HEK293 (cell line): ENCODE measurements around the gene CRTC2.
"Not testable (repeated sequence)": the region's sequence is repeated elsewhere in the genome, so short reads cannot be mapped to it uniquely, and the experiment has no call there.

Experiments
- CTCF ChIA-PET: fragments of 350-600 bp; formaldehyde crosslinking; extraction: SDS; loops from one replicate; lab custom pipeline; 2021; ENCODE audit warnings: antibody characterized with exemption; lab: Yijun Ruan, JAX
- POLR2A ChIA-PET: fragments of 300-600 bp; formaldehyde crosslinking; extraction: SDS; loops from one replicate; lab custom pipeline; 2020; ENCODE audit warnings: antibody characterized with exemption, inconsistent platforms; lab: Yijun Ruan, JAX
- H3K27ac ChIP-seq: fragments of 200-500 bp; sonication (Bioruptor generic); 2 replicates; pipeline ENCODE4 v1.5.1; 2014; ENCODE audit warnings: low read depth, low read length, control low read depth, inconsistent platforms; ENCODE audit errors: extremely low read depth
- H3K36me3 ChIP-seq, 2 experiments: fragments of 200-500 bp in 1 of 2; sonication (Bioruptor generic) in 1 of 2; 1 replicate in 1 of 2; 2 replicates in 1 of 2; pipeline ENCODE4 v1.5.1; 2014 to 2017; ENCODE audit warnings: inconsistent platforms in 2 of 2, low read length in 2 of 2; ENCODE audit not compliant: control insufficient read depth in 2 of 2, insufficient read depth in 1 of 2
- H3K4me1 ChIP-seq: fragments of 200-500 bp; sonication (Bioruptor generic); 2 replicates; pipeline ENCODE4 v1.5.1; 2014; ENCODE audit warnings: mild to moderate bottlenecking, low read length, inconsistent platforms; ENCODE audit not compliant: control insufficient read depth, insufficient read depth
- H3K4me3 ChIP-seq: 2 replicates; pipeline ENCODE4 v1.5.1; 2011; ENCODE audit warnings: low read depth, mild to moderate bottlenecking, control low read depth, low read length, moderate library complexity
- H3K9me3 ChIP-seq: fragments of 200-500 bp; sonication (Bioruptor generic); 2 replicates; pipeline ENCODE4 v1.5.1; 2014; ENCODE audit warnings: low read depth, low read length, inconsistent platforms; ENCODE audit not compliant: control insufficient read depth, insufficient read depth
- SALL2 ChIP-seq: fragments of 450-650 bp; formaldehyde crosslinking; IDR thresholded peaks from 2 replicates; pipeline ENCODE4 v1.5.0; 2017; ENCODE audit warnings: missing biosample characterization, mild to moderate bottlenecking, missing genetic modification characterization, borderline replicate concordance
- TCF7L2 ChIP-seq: IDR thresholded peaks from 2 replicates; pipeline ENCODE4 v1.6.1; 2011; ENCODE audit warnings: low read depth, mild to moderate bottlenecking, inconsistent platforms, low read length, moderate library complexity, borderline replicate concordance
- ZBTB11 ChIP-seq: fragments of 450-650 bp; formaldehyde crosslinking; conservative IDR thresholded peaks from 2 replicates; pipeline ENCODE4 v1.5.1; 2016; ENCODE audit warnings: low read depth, missing biosample characterization, missing genetic modification characterization
- ZNF121 ChIP-seq: fragments of 450-650 bp; formaldehyde crosslinking; IDR thresholded peaks from 2 replicates; pipeline ENCODE4 v1.5.1; 2016; ENCODE audit warnings: missing biosample characterization, missing genetic modification characterization
- ZNF140 ChIP-seq: fragments of 450-650 bp; formaldehyde crosslinking; IDR thresholded peaks from 2 replicates; pipeline ENCODE4 v1.5.1; 2016; ENCODE audit warnings: missing biosample characterization, missing genetic modification characterization
- ZNF146 ChIP-seq: fragments of 450-650 bp; formaldehyde crosslinking; IDR thresholded peaks from 2 replicates; pipeline ENCODE4 v1.5.1; 2016; ENCODE audit warnings: missing biosample characterization, missing genetic modification characterization
- ZNF350 ChIP-seq: fragments of 450-650 bp; formaldehyde crosslinking; IDR thresholded peaks from 2 replicates; pipeline ENCODE4 v1.5.0; 2017; ENCODE audit warnings: missing biosample characterization, mild to moderate bottlenecking, missing genetic modification characterization
- ZNF394 ChIP-seq: fragments of 450-650 bp; formaldehyde crosslinking; IDR thresholded peaks from 2 replicates; pipeline ENCODE4 v1.5.1; 2016; ENCODE audit warnings: missing biosample characterization, missing genetic modification characterization, mild to moderate bottlenecking, moderate library complexity, borderline replicate concordance
- ZNF426 ChIP-seq: fragments of 450-650 bp; formaldehyde crosslinking; IDR thresholded peaks from 2 replicates; pipeline ENCODE4 v1.5.1; 2017; ENCODE audit warnings: missing biosample characterization, missing genetic modification characterization, mild to moderate bottlenecking, inconsistent platforms, moderate library complexity
- ZNF580 ChIP-seq: fragments of 450-650 bp; formaldehyde crosslinking; IDR thresholded peaks from 2 replicates; pipeline ENCODE4 v1.5.1; 2016; ENCODE audit warnings: missing biosample characterization, missing genetic modification characterization
- ZNF623 ChIP-seq: fragments of 450-650 bp; formaldehyde crosslinking; IDR thresholded peaks from 2 replicates; pipeline ENCODE4 v1.5.1; 2016; ENCODE audit warnings: missing biosample characterization, missing genetic modification characterization
- TF ChIP-seq, protein P1 (sequence below): fragments of 450-650 bp; formaldehyde crosslinking; conservative IDR thresholded peaks from 2 replicates; pipeline ENCODE4 v1.5.1; 2016; ENCODE audit warnings: low read depth, missing biosample characterization, missing genetic modification characterization
- TF ChIP-seq, protein P2 (sequence below): fragments of 450-650 bp; formaldehyde crosslinking; IDR thresholded peaks from 2 replicates; pipeline ENCODE4 v1.5.1; 2016; ENCODE audit warnings: missing biosample characterization, missing genetic modification characterization

CRTC2 gene

DNA sequence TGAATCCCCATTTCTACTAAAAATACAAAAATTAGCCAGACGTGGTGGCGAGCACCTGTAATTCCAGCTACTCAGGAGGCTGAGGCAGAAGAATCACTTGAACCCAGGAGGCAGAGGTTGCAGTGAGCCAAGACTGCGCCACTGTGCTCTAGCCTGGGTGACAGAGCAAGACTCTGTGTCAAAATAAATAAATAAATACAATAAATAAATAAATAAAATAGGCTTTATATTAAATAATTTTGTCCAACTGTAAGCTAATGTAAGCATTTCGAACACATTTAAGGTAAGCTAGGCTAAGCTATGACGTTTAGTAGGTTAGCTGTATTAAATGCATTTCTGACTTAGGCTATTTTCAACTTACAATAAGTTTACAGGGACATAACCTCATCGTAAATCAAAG, 47.9 kb downstream of the CRTC2 start:
- peaks cover 7 to 16% of the 10 kb centered on the region in 2 experiments; a peak in 2 of 3 replicates for H3K36me3 ChIP-seq
- not testable (repeated sequence) for H3K27ac ChIP-seq, H3K9me3 ChIP-seq, H3K4me1 ChIP-seq
- CTCF ChIA-PET, result interaction anchor here (0.5 to 2.4 kb wide), 4 partner anchors 9 to 114 kb away, joined by 4 to 8 read pairs (median 7); partner anchors contain the start of gene RAB13
- 0 out of 2 replicates have a peak, but pooled peaks have one; percentile 42 for TF ChIP-seq ZBTB11
- peak; percentile 29; the same call in 1 of the 2 replicates for TF ChIP-seq ZNF623
- TF ChIP-seq ZNF394 (tag by site-specific recombination), result peak; percentile 62; the same call in 1 of the 2 replicates
- 0 out of 2 replicates have a peak, but pooled peaks have one; percentile 19 for TF ChIP-seq ZNF140 (tag by site-specific recombination)
- TF ChIP-seq, protein P1, sequence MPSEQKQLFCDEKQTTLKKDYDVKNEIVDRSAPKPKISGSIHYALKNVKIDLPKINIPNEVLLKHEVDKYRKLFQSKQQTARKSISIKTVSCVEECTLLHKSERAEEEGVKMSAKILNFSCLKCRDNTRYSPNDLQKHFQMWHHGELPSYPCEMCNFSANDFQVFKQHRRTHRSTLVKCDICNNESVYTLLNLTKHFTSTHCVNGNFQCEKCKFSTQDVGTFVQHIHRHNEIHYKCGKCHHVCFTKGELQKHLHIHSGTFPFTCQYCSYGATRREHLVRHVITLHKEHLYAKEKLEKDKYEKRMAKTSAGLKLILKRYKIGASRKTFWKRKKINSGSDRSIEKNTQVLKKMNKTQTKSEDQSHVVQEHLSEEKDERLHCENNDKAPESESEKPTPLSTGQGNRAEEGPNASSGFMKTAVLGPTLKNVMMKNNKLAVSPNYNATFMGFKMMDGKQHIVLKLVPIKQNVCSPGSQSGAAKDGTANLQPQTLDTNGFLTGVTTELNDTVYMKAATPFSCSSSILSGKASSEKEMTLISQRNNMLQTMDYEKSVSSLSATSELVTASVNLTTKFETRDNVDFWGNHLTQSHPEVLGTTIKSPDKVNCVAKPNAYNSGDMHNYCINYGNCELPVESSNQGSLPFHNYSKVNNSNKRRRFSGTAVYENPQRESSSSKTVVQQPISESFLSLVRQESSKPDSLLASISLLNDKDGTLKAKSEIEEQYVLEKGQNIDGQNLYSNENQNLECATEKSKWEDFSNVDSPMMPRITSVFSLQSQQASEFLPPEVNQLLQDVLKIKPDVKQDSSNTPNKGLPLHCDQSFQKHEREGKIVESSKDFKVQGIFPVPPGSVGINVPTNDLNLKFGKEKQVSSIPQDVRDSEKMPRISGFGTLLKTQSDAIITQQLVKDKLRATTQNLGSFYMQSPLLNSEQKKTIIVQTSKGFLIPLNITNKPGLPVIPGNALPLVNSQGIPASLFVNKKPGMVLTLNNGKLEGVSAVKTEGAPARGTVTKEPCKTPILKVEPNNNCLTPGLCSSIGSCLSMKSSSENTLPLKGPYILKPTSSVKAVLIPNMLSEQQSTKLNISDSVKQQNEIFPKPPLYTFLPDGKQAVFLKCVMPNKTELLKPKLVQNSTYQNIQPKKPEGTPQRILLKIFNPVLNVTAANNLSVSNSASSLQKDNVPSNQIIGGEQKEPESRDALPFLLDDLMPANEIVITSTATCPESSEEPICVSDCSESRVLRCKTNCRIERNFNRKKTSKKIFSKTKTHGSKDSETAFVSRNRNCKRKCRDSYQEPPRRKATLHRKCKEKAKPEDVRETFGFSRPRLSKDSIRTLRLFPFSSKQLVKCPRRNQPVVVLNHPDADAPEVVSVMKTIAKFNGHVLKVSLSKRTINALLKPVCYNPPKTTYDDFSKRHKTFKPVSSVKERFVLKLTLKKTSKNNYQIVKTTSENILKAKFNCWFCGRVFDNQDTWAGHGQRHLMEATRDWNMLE (tag by site-specific recombination), result peak; percentile 65
- TF ChIP-seq ZNF426 (tag by site-specific recombination), result peak; percentile 34; the same call in 1 of the 2 replicates
- TF ChIP-seq, all 188 proteins: peak for 6; not testable (repeated sequence) for 182
- not testable (repeated sequence) for H3K4me3 ChIP-seq
- POLR2A ChIA-PET, result interaction anchor here (1.2 kb wide), 1 partner anchor 9 kb away, joined by 4 read pairs; no protein-coding TSS in a partner anchor

DNA sequence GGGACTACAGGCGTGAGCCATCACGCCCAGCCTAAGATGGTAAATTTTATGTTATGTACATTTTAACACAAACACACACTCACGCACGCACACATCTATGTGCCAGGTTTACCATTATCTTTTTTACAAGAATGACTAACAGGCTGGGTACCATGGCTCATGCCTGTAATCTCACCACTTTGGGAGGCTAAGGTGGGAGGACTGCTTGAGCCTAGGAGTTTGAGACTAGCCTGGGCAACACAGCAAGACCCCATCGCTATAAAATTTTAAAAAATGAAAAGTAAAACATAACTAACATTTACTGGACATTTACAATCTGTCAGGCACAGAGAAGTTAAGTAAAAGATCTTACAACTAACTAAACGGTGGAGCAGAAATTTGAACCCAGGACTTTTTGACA, 50.3 kb downstream of the CRTC2 start:
- CTCF ChIA-PET, result interaction anchor here (0.6 kb wide), 1 partner anchor 548 kb away, joined by 4 read pairs; no protein-coding TSS in a partner anchor
- peaks cover 7 to 16% of the 10 kb centered on the region in 2 experiments; a peak in 2 of 3 replicates for H3K36me3 ChIP-seq
- H3K4me3 ChIP-seq, result no peak overlapping the region
- no peaks in the 10 kb centered on the region for H3K9me3 ChIP-seq
- no peak overlapping the region for H3K27ac ChIP-seq
- POLR2A ChIA-PET, result no interaction called here
- TF ChIP-seq ZNF121 (tag by site-specific recombination) (peak; percentile 89), ZNF350 (tag by site-specific recombination) (no peak)
- TF ChIP-seq, all 188 proteins: peak for 1
- 0 out of 2 replicates have a peak, but pooled peaks cover 2% of the 10 kb centered on the region for H3K4me1 ChIP-seq

DNA sequence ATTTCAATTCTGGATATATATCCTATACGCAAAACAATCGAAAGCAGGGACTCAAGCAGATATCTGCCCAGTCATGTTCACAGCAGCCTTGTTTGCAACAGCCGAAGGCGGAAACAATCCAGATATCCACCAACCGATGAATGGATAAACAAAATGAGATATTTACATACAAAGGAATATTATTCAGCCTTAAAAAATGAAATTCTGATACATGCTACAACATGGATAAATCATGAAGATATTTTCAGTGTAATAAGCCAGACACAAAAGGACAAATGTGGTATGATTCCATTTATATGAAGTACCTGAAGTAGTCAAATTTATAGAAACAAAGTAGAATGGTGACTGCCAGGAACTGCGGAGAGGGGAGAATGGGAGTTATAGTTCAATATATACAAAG, 51.3 kb downstream of the CRTC2 start:
- 0 out of 2 replicates have a peak, but pooled peaks cover 2% of the 10 kb centered on the region for H3K4me1 ChIP-seq
- ChIA-PET POLR2A (no interaction called here), CTCF (interaction anchor here (0.6 kb wide), 1 partner anchor 13 kb away, joined by 3 read pairs; no protein-coding TSS in a partner anchor)
- H3K9me3 ChIP-seq, result no peaks in the 10 kb centered on the region
- H3K4me3 ChIP-seq, result no peak overlapping the region
- peaks cover 7 to 16% of the 10 kb centered on the region in 2 experiments; a peak in 2 of 3 replicates for H3K36me3 ChIP-seq
- no peak overlapping the region for H3K27ac ChIP-seq
- TF ChIP-seq ZNF146 (tag by site-specific recombination) (peak; percentile 96), TCF7L2 (no peak), ZNF580 (tag by site-specific recombination) (peak; percentile 68; the same call in 1 of the 2 replicates), SALL2 (tag by site-specific recombination) (no peak)
- TF ChIP-seq, protein P1 (tag by site-specific recombination), result no peak
- TF ChIP-seq, protein P2, sequence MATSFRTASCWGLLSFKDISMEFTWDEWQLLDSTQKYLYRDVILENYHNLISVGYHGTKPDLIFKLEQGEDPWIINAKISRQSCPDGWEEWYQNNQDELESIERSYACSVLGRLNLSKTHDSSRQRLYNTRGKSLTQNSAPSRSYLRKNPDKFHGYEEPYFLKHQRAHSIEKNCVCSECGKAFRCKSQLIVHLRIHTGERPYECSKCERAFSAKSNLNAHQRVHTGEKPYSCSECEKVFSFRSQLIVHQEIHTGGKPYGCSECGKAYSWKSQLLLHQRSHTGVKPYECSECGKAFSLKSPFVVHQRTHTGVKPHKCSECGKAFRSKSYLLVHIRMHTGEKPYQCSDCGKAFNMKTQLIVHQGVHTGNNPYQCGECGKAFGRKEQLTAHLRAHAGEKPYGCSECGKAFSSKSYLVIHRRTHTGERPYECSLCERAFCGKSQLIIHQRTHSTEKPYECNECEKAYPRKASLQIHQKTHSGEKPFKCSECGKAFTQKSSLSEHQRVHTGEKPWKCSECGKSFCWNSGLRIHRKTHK (tag by site-specific recombination), result no peak
